Tibial artery (tissue), 4 donors: Measurements from ENCODE around the gene FOXO6.

Experiments used
- DNase-seq, 2 donors: peaks; one replicate each; pipeline ENCODE4 v3.0.0-alpha.2; 2019
- H3K27ac ChIP-seq, 2 donors: fragments of 200-600 bp; sonication (generic) in 1 of 2; 1 replicate in 1 of 2; 2 replicates in 1 of 2; pipeline ENCODE4 v1.5.1; 2018 to 2019; ENCODE audit warnings: mild to moderate bottlenecking in 1 of 2
- H3K27me3 ChIP-seq, 2 donors: fragments of 200-600 bp; sonication (generic) in 1 of 2; one replicate each; pipeline versions ENCODE4 v1.5.1 to v1.6.0; 2016 to 2019
- H3K36me3 ChIP-seq, 3 donors: fragments of 200-600 bp; sonication (generic) in 2 of 3; one replicate each; pipeline ENCODE4 v1.5.1; 2016 to 2019; ENCODE audit warnings: mild to moderate bottlenecking in 2 of 3
- H3K4me1 ChIP-seq, 4 donors: fragments of 200-600 bp; sonication (generic) in 2 of 4; 1 replicate in 3 of 4; 2 replicates in 1 of 4; pipeline ENCODE4 v1.5.1; 2016 to 2019
- H3K4me3 ChIP-seq, 2 donors: fragments of 200-600 bp; sonication (generic) in 1 of 2; 1 replicate in 1 of 2; 2 replicates in 1 of 2; pipeline ENCODE4 v1.5.1; 2018 to 2019; ENCODE audit warnings: mild to moderate bottlenecking in 2 of 2
- H3K9me3 ChIP-seq, 3 donors: fragments of 200-600 bp; sonication (generic) in 1 of 3; one replicate each; pipeline ENCODE4 v1.5.1; 2016 to 2019
- CTCF ChIP-seq, 2 experiments: fragments of 200-600 bp in 1 of 2; fragments of 450-650 bp in 1 of 2; IDR thresholded peaks; one replicate each; pipeline ENCODE4 v1.5.1; 2017 to 2019; ENCODE audit warnings: antibody characterized with exemption in 2 of 2, mild to moderate bottlenecking in 1 of 2, moderate library complexity in 1 of 2
- intact Hi-C: fragments of 100-400 bp; cut with DNase I; formaldehyde crosslinking; loops from one replicate; pipeline ENCODE4 v1.15.0; 2023; ENCODE audit warnings: low total_unique reads

Gene FOXO6

GRCh38 chr1:41360786-41361494 is at the start of gene FOXO6:
TSS of gene FOXO6 (plus strand) at chr1:41361434.
- intact Hi-C loops, result loop anchor here (1.0 kb wide), 1 partner anchor 21 kb away; no protein-coding TSS in a partner anchor
- peaks cover 0 to 60% (median 44%) of the 10 kb centered on the region in 4 donors for H3K4me1 ChIP-seq

GRCh38 chr1:41312991-41313645 is 48.1 kb upstream of the FOXO6 start:
- Histone ChIP-seq H3K27ac (no peak overlapping the region), H3K27me3 (no peaks in the 10 kb centered on the region), H3K9me3 (no peaks in the 10 kb centered on the region), H3K36me3 (no peaks in the 10 kb centered on the region), H3K4me3 (no peak overlapping the region), H3K4me1 (no peaks in the 10 kb centered on the region)
- no peak for TF ChIP-seq CTCF (IDR thresholded peaks at IDR 0.05)
- intact Hi-C loops, result no loop called here
- no peak for DNase-seq

More at GRCh38 chr1:41360786-41361494, at the start of gene FOXO6:
- Histone ChIP-seq H3K27me3 (no peaks in the 10 kb centered on the region), H3K36me3 (no peaks in the 10 kb centered on the region), H3K9me3 (no peaks in the 10 kb centered on the region), H3K27ac (peak within 1 kb of the TSS; percentile 51 to 58), H3K4me3 (peak within 1 kb of the TSS; percentile 55 to 77)
- DNase-seq, result peak; percentile 99
- peak; percentile 34 to 35 for TF ChIP-seq CTCF (IDR thresholded peaks at IDR 0.05)

- Histone ChIP-seq H3K4me1 (no peaks in the 10 kb centered on the region), H3K27me3 (no peaks in the 10 kb centered on the region), H3K27ac (no peak overlapping the region), H3K4me3 (no peak overlapping the region), H3K36me3 (no peaks in the 10 kb centered on the region), H3K9me3 (no peaks in the 10 kb centered on the region)
- intact Hi-C loops, result no loop called here
- no peak for DNase-seq
- peak; percentile 46 to 50 for TF ChIP-seq CTCF (IDR thresholded peaks at IDR 0.05)
Observed at GRCh38 chr1:41313661-41314131, 47.5 kb upstream of the FOXO6 start.

GRCh38 chr1:41314376-41315145 is 46.7 kb upstream of the FOXO6 start:
- H3K27me3 ChIP-seq, result no peaks in the 10 kb centered on the region
- no peak overlapping the region for H3K27ac ChIP-seq
- H3K9me3 ChIP-seq, result no peaks in the 10 kb centered on the region
- H3K4me1 ChIP-seq, result peaks cover 0 to 6% (median 4%) of the 10 kb centered on the region in 4 donors
- intact Hi-C loops, result no loop called here
- DNase-seq, result no peak
- no peak overlapping the region for H3K4me3 ChIP-seq
- no peak for TF ChIP-seq CTCF (IDR thresholded peaks at IDR 0.05)
- no peaks in the 10 kb centered on the region for H3K36me3 ChIP-seq

- Histone ChIP-seq H3K27ac (no peak overlapping the region), H3K27me3 (no peaks in the 10 kb centered on the region), H3K4me3 (no peak overlapping the region), H3K4me1 (peaks cover 0 to 14% (median 11%) of the 10 kb centered on the region in 4 donors), H3K9me3 (no peaks in the 10 kb centered on the region), H3K36me3 (no peaks in the 10 kb centered on the region)
- DNase-seq, result no peak
- TF ChIP-seq CTCF (IDR thresholded peaks at IDR 0.05), result no peak
- intact Hi-C loops, result no loop called here
Observed at GRCh38 chr1:41315146-41315822, 46.0 kb upstream of the FOXO6 start.
